ENCODE results near the gene KCNA3. TPM values are rescaled to one million over a fixed set of nuclear protein-coding genes. Genes with fewer than 3 reads are reported as not detected.

Gene KCNA3
- total and polyA plus RNA-seq, 4 experiments from 2014 or later: 88.7 to 124 (median 110) TPM

DNA sequence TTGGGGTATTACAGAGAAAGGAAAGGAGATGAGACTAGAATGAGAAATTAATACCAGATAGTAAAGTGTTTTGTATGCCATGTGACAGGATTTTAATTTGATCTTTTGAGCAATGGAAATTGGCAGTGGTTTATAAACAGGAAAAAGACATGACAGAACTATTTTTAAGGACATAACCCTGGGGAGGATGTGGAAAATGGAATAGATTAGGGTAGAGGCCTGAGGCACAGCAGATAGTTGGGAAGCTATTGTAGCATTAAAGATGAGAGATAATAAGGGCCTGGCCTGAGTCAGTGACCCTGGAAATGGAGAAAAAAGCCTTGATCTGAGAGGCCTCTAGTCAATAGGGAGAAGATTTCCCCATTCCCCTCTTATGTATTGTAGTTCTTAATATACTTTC lies 22.1 kb upstream of the KCNA3 start:
- ChIA-PET POLR2A (ENCODE audit: partially characterized antibody) (no interaction called here), CTCF (ENCODE audit: partially characterized antibody) (no interaction called here)
- H3K27me3 ChIP-seq (ENCODE audit: insufficient read depth, low read length): no peaks in the 10 kb centered on the region
- Mint-ChIP-seq H3K36me3 (no peaks in the 10 kb centered on the region), H3K4me1 (peaks cover 0 to 2% (median 0%) of the 10 kb centered on the region in 4 donors), H3K27me3 (peaks cover 0 to 8% of the 10 kb centered on the region in 2 donors), H3K27ac (no peak overlapping the region), H3K9me3 (peaks cover 0 to 2% (median 0%) of the 10 kb centered on the region in 8 donors), H3K4me3 (no peak overlapping the region)
- H3K4me3 ChIP-seq (ENCODE audit: low read length in 2 of 2): no peak overlapping the region
- no peaks in the 10 kb centered on the region for H3K36me3 ChIP-seq (ENCODE audit: insufficient read depth, low read length)
- no peaks in the 10 kb centered on the region for H3K4me1 ChIP-seq (ENCODE audit: insufficient read depth, low read length)
- no peak for DNase-seq
- intact Hi-C loops (cut with micrococcal nuclease): no loop called here
- H3K27ac ChIP-seq (ENCODE audit: low read depth, low read length): no peak overlapping the region
- H3K9me3 ChIP-seq (ENCODE audit: control insufficient read depth in 1 of 2, low read length in 2 of 2): no peaks in the 10 kb centered on the region

DNA sequence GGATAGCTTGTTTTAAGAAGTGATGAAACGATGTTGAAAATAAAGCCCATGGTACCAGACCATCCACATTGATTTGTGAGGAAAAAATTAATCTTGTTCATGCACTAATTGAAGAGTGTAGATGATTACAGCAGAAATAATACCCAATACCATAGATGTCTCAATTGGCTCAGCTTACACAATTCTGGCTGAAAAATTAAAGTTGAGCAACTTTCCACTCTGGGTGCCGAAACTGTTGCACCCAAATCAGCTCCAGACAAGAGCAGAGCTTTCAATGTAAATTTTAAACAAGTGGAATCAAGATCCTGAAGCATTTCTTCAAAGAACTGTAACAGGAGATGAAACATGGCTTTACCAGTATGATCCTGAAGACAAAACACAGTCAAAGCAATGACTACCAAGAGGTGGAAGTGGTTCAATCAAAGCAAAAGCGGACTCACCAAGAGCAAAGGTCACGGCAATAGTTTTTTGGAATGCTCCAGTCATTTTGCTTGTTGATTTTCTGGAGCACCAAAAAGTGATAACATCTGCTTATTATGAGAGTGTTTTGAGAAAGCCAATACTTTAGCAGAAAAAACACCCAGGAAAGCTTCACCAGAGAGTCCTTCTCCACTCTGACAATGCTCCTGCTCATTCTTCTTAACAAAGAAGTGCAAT lies 16.1 kb upstream of the KCNA3 start:
- H3K36me3 ChIP-seq (ENCODE audit: insufficient read depth, low read length): no peaks in the 10 kb centered on the region
- no peak overlapping the region for H3K27ac ChIP-seq (ENCODE audit: low read depth, low read length)
- DNase-seq: no peak
- Mint-ChIP-seq H3K27me3 (peaks cover 0 to 8% of the 10 kb centered on the region in 2 donors), H3K36me3 (no peaks in the 10 kb centered on the region), H3K9me3 (no peaks in the 10 kb centered on the region), H3K4me3 (no peak overlapping the region), H3K4me1 (peaks cover 0 to 6% (median 4%) of the 10 kb centered on the region in 4 donors), H3K27ac (no peak overlapping the region)
- H3K4me1 ChIP-seq (ENCODE audit: insufficient read depth, low read length): no peaks in the 10 kb centered on the region
- H3K27me3 ChIP-seq (ENCODE audit: insufficient read depth, low read length): no peaks in the 10 kb centered on the region
- no peaks in the 10 kb centered on the region for H3K9me3 ChIP-seq (ENCODE audit: control insufficient read depth in 1 of 2, low read length in 2 of 2)
- no peak overlapping the region for H3K4me3 ChIP-seq (ENCODE audit: low read length in 2 of 2)
- intact Hi-C loops (cut with micrococcal nuclease): no loop called here
- CTCF ChIA-PET (ENCODE audit: partially characterized antibody): interaction anchor here (1.3 kb wide), 1 partner anchor 72 kb away, joined by 6 read pairs; no protein-coding TSS in a partner anchor
- POLR2A ChIA-PET (ENCODE audit: partially characterized antibody): interaction anchor here (1.1 kb wide), 1 partner anchor 18 kb away, joined by 3 read pairs; no protein-coding TSS in a partner anchor

DNA sequence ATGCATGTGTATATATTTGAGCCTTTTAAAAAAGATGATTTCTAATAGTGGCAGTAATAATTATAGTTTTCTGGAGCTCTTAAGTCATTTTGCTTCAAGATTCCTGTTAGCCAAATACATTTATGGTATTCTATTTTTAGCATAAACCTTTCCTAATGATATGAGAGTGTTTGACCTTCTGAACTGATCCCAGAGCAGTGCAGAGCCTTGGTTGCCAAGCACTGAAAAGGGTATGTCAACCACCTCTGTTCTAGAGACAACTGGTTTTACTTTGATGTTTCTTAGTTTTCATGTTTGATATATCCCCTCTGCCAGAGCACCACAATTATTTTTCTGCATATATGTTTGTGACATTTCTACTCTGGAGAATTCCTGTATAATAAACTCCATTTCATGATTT lies 15.1 kb upstream of the KCNA3 start:
- Histone ChIP-seq H3K4me1 (ENCODE audit: insufficient read depth, low read length) (no peaks in the 10 kb centered on the region), H3K27ac (ENCODE audit: low read depth, low read length) (no peak overlapping the region), H3K36me3 (ENCODE audit: insufficient read depth, low read length) (no peaks in the 10 kb centered on the region), H3K27me3 (ENCODE audit: insufficient read depth, low read length) (no peaks in the 10 kb centered on the region), H3K9me3 (ENCODE audit: control insufficient read depth in 1 of 2, low read length in 2 of 2) (no peaks in the 10 kb centered on the region), H3K4me3 (ENCODE audit: low read length in 2 of 2) (no peak overlapping the region)
- DNase-seq: no peak
- ChIA-PET CTCF (ENCODE audit: partially characterized antibody) (no interaction called here), POLR2A (ENCODE audit: partially characterized antibody) (interaction anchor here (1.1 kb wide), 1 partner anchor 17 kb away, joined by 3 read pairs; no protein-coding TSS in a partner anchor)
- Mint-ChIP-seq H3K4me1 (peaks cover 0 to 7% (median 6%) of the 10 kb centered on the region in 4 donors), H3K27ac (no peak overlapping the region), H3K27me3 (peaks cover 0 to 8% of the 10 kb centered on the region in 2 donors), H3K4me3 (no peak overlapping the region), H3K9me3 (no peaks in the 10 kb centered on the region), H3K36me3 (no peaks in the 10 kb centered on the region)
- intact Hi-C loops (cut with micrococcal nuclease): no loop called here

DNA sequence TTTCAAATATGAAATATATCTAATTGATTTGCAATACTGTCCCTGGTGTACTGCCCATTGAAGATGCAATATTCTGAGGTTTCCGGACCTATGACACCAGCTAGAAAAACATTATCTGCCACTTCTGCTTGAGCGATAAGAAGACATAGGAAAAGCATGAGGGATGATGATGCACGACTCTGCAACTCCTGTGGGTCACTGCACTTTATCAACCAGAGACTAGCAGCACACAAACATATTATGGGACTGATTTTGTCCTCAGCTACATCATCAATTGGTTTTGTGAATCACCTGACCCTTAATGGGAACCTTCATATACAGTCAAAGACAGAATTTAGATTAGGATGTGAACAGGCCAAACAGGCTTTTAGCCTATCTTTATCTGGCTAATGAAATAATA lies 13.8 kb upstream of the KCNA3 start:
- no peak for DNase-seq
- intact Hi-C loops (cut with micrococcal nuclease): no loop called here
- no peaks in the 10 kb centered on the region for H3K36me3 Mint-ChIP-seq

DNA sequence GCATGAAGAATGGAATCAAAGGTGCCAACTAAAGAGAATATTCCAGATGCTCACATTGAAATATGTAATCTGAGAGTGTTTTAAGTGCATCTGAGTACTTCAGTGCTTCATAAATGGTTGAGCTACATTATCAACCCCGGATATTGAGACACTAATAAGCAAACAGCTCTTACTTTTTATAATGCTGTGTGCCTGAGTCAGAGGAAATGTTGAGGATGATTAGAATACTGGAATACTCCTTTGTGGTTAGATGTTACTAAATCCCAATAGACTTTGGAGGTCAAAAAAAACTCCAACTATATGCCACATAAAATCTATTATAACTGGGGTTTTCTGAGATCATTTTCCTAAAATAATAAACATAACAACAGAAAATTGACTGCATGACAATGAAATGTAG lies 12.5 kb upstream of the KCNA3 start:
- no peak overlapping the region for H3K4me3 ChIP-seq (ENCODE audit: low read length in 2 of 2)
- Mint-ChIP-seq H3K36me3 (no peaks in the 10 kb centered on the region), H3K27ac (no peak overlapping the region), H3K4me3 (no peak overlapping the region), H3K4me1 (peaks cover 0 to 6% (median 5%) of the 10 kb centered on the region in 4 donors), H3K9me3 (no peaks in the 10 kb centered on the region), H3K27me3 (peaks cover 0 to under 1% of the 10 kb centered on the region in 2 donors)
- H3K4me1 ChIP-seq (ENCODE audit: insufficient read depth, low read length): no peaks in the 10 kb centered on the region
- ChIA-PET POLR2A (ENCODE audit: partially characterized antibody) (interaction anchor here (1.5 kb wide), 1 partner anchor 68 kb away, joined by 7 read pairs; no protein-coding TSS in a partner anchor), CTCF (ENCODE audit: partially characterized antibody) (interaction anchor here (1.1 to 2.9 kb wide), 12 partner anchors 11 to 95 kb away, joined by 3 to 18 read pairs (median 5); partner anchors contain the start of gene KCNA3)
- intact Hi-C loops (cut with micrococcal nuclease): no loop called here
- H3K36me3 ChIP-seq (ENCODE audit: insufficient read depth, low read length): no peaks in the 10 kb centered on the region
- no peaks in the 10 kb centered on the region for H3K9me3 ChIP-seq (ENCODE audit: control insufficient read depth in 1 of 2, low read length in 2 of 2)
- no peaks in the 10 kb centered on the region for H3K27me3 ChIP-seq (ENCODE audit: insufficient read depth, low read length)
- DNase-seq: no peak
- H3K27ac ChIP-seq (ENCODE audit: low read depth, low read length): no peak overlapping the region

More for the DNA sequence above, 13.8 kb upstream of the KCNA3 start:
- H3K4me3 Mint-ChIP-seq: no peak overlapping the region
- Histone ChIP-seq H3K36me3 (ENCODE audit: insufficient read depth, low read length) (no peaks in the 10 kb centered on the region), H3K9me3 (ENCODE audit: control insufficient read depth in 1 of 2, low read length in 2 of 2) (no peaks in the 10 kb centered on the region), H3K27me3 (ENCODE audit: insufficient read depth, low read length) (no peaks in the 10 kb centered on the region), H3K4me3 (ENCODE audit: low read length in 2 of 2) (no peak overlapping the region), H3K27ac (ENCODE audit: low read depth, low read length) (no peak overlapping the region), H3K4me1 (ENCODE audit: insufficient read depth, low read length) (no peaks in the 10 kb centered on the region)
- peaks cover 0 to 8% of the 10 kb centered on the region in 2 donors for H3K27me3 Mint-ChIP-seq
- H3K4me1 Mint-ChIP-seq: peaks cover 0 to 7% (median 6%) of the 10 kb centered on the region in 4 donors
- CTCF ChIA-PET (ENCODE audit: partially characterized antibody): interaction anchor here (1.3 to 1.9 kb wide), 4 partner anchors 43 to 77 kb away, joined by 4 to 9 read pairs (median 4); no protein-coding TSS in a partner anchor
- POLR2A ChIA-PET (ENCODE audit: partially characterized antibody): no interaction called here
- no peak overlapping the region for H3K27ac Mint-ChIP-seq
- H3K9me3 Mint-ChIP-seq: no peaks in the 10 kb centered on the region

DNA sequence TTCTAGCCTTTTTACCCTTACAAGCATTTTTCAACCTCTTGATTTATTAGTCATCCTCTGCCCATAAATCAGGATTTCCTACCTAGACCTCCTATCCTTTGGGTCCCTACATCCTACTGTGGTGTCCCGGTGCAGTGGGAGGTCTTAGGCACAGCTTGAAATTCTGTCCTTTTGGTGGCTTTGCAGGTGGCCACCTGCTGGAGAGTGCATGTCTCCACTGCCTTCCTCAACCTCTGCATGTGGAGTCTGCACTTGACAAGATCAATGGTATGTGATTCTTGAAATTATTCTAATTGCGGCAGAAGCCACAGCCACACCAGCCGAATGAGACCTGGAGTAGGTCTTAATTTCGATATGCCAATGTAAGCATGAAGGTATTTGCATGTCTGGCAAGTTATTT lies 11.4 kb upstream of the KCNA3 start:
- no peaks in the 10 kb centered on the region for H3K27me3 Mint-ChIP-seq
- peak overlapping the region in 2 of 7 donors; percentile 19 to 56 for H3K27ac Mint-ChIP-seq
- H3K4me1 Mint-ChIP-seq: peaks cover 0 to 6% (median 5%) of the 10 kb centered on the region in 4 donors
- Histone ChIP-seq H3K36me3 (ENCODE audit: insufficient read depth, low read length) (no peaks in the 10 kb centered on the region), H3K9me3 (ENCODE audit: control insufficient read depth in 1 of 2, low read length in 2 of 2) (no peaks in the 10 kb centered on the region), H3K27ac (ENCODE audit: low read depth, low read length) (no peak overlapping the region), H3K4me3 (ENCODE audit: low read length in 2 of 2) (no peak overlapping the region), H3K27me3 (ENCODE audit: insufficient read depth, low read length) (no peaks in the 10 kb centered on the region), H3K4me1 (ENCODE audit: insufficient read depth, low read length) (no peaks in the 10 kb centered on the region)
- intact Hi-C loops (cut with micrococcal nuclease): loop anchor here (1.0 kb wide), 3 partner anchors 12 to 67 kb away; partner anchors contain the start of gene KCNA3
- H3K4me3 Mint-ChIP-seq: no peak overlapping the region
- H3K9me3 Mint-ChIP-seq: no peaks in the 10 kb centered on the region
- peak in 4 of 5 donors; percentile 23 to 43 (median 34) for DNase-seq
- H3K36me3 Mint-ChIP-seq: no peaks in the 10 kb centered on the region
- CTCF ChIA-PET (ENCODE audit: partially characterized antibody): interaction anchor here (0.9 to 2.9 kb wide), 14 partner anchors 10 to 96 kb away, joined by 3 to 18 read pairs (median 5); partner anchors contain the start of gene KCNA3
- POLR2A ChIA-PET (ENCODE audit: partially characterized antibody): interaction anchor here (0.8 to 1.5 kb wide), 4 partner anchors 12 to 67 kb away, joined by 3 to 10 read pairs (median 8); partner anchors contain the start of gene KCNA3

DNA sequence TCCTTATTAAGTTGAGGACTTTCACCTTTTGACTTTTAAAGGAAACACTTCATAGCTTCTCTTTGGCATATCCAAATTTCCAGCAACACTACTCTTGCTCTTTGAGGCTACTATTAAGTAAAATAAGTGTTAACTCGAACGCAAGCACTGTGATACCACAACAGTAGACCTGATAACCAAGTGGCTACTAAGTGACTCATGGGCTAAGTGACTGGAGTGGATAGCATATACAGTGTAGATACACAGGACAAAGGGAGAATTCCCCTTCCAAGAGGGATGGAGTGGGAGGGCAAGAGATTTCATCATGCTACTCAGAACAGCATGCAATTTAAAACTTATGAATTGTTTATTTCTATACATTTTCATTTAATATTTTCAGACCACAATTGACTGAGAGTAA lies 9.8 kb upstream of the KCNA3 start:
- Mint-ChIP-seq H3K36me3 (peaks cover 0 to 2% of the 10 kb centered on the region in 2 donors), H3K27ac (no peak overlapping the region), H3K9me3 (peaks cover 0 to 2% (median 0%) of the 10 kb centered on the region in 8 donors), H3K4me1 (peaks cover 0 to 14% (median 11%) of the 10 kb centered on the region in 4 donors), H3K4me3 (no peak overlapping the region), H3K27me3 (no peaks in the 10 kb centered on the region)
- H3K36me3 ChIP-seq (ENCODE audit: insufficient read depth, low read length): no peaks in the 10 kb centered on the region
- DNase-seq: no peak
- H3K4me1 ChIP-seq (ENCODE audit: insufficient read depth, low read length): no peaks in the 10 kb centered on the region
- CTCF ChIA-PET (ENCODE audit: partially characterized antibody): interaction anchor here (1.0 to 2.4 kb wide), 8 partner anchors 10 to 81 kb away, joined by 3 to 10 read pairs (median 4); partner anchors contain the start of gene KCNA3
- no peak overlapping the region for H3K27ac ChIP-seq (ENCODE audit: low read depth, low read length)
- POLR2A ChIA-PET (ENCODE audit: partially characterized antibody): interaction anchor here (1.0 to 2.9 kb wide), 3 partner anchors 11 to 102 kb away, joined by 3 to 16 read pairs (median 3); partner anchors contain the start of gene KCNA3
- intact Hi-C loops (cut with micrococcal nuclease): no loop called here
- H3K27me3 ChIP-seq (ENCODE audit: insufficient read depth, low read length): no peaks in the 10 kb centered on the region
- no peak overlapping the region for H3K4me3 ChIP-seq (ENCODE audit: low read length in 2 of 2)
- no peaks in the 10 kb centered on the region for H3K9me3 ChIP-seq (ENCODE audit: control insufficient read depth in 1 of 2, low read length in 2 of 2)

Data from CD4-positive, alpha-beta memory T cell (primary cell).